Measurements from ENCODE around the gene PHYHD1. TPM values are rescaled to one million over a fixed set of nuclear protein-coding genes. Genes with fewer than 3 reads are reported as not detected.

The PHYHD1 gene
- total RNA-seq, 5 donors from 2014 or later (not counting 1 experiment from before 2014, with no cell fraction given), result 0.53 to 5.5 (median 3.3) TPM

DNA sequence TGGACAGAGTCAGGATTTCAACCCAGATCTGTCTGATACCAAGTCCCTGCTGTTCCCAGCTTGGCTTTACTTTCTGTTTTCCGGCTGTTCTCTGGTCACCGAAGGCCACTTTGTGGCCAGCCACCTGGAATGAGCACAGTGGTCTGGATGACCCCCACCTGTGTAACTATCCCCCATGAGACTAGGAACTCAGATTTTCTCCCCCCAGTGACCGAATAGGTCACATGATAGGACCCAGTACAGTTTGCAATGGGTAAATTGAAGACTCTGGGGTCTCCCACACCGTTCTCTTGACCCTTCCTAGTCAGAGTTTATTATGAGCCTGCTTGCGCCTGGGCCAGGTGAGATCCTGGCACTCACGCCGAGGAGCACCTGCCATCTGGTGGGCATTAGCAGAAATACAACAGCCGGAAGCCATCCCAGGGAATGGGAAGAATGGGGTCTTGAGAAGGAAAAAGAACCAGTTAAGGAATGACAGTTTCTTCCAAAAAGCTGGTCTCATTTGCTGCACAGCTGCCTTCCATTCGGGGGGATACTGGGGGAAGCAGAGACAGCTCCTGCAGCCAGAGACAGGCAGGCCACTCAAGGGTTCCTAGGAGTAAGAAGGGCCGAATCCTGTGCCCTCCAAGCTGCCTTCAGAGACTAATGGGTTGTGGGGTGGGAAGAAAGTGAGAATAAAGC is 7.1 kb downstream of the PHYHD1 start:
- DNase-seq (peak in 28 of 35 experiments; percentile 11 to 74 (median 41)), ATAC-seq (replicated peaks in 1 of 4) (peak; percentile 78 to 86 (median 84))
- Histone ChIP-seq H3K27ac (ENCODE audit: low read length) (no peak overlapping the region), H3K4me3 (ENCODE audit: control insufficient read depth in 1 of 2, extremely low read depth in 1 of 2, low read length in 1 of 2) (no peak overlapping the region), H3K36me3 (ENCODE audit: control insufficient read depth in 2 of 2, extremely low read depth in 1 of 2, insufficient read depth in 1 of 2, low read length in 1 of 2) (no peaks in the 10 kb centered on the region), H3K4me1 (ENCODE audit: control insufficient read depth in 1 of 2, extremely low read depth in 1 of 2, insufficient read depth in 2 of 2, low read length in 2 of 2) (peaks cover 7 to 15% of the 10 kb centered on the region in 2 experiments), H3K9me3 (no peaks in the 10 kb centered on the region), H3K27me3 (replicated peaks in 1 of 2; ENCODE audit: control insufficient read depth in 2 of 2, extremely low read depth in 1 of 2, insufficient read depth in 2 of 2, low read length in 1 of 2) (peaks cover 0 to 3% of the 10 kb centered on the region in 2 experiments)
- Mint-ChIP-seq H3K4me3 (no peak overlapping the region), H3K4me1 (peaks cover 12 to 18% (median 17%) of the 10 kb centered on the region in 3 donors), H3K9me3 (no peaks in the 10 kb centered on the region), H3K36me3 (no peaks in the 10 kb centered on the region), H3K27ac (peak overlapping the region in 1 of 2 donors; percentile 26), H3K27me3 (no peaks in the 10 kb centered on the region)
- ChIA-PET CTCF (interaction anchor here (0.6 to 2.2 kb wide), 7 partner anchors 57 to 633 kb away, joined by 3 to 18 read pairs (median 3); partner anchors contain the start of gene ENDOG (in 1 of the 2)), POLR2A (interaction anchor here (0.5 to 0.6 kb wide), 3 partner anchors 46 to 383 kb away, joined by 3 read pairs; partner anchors contain the start of genes KYAT1 (in 1 of the 2) and LRRC8A (in 1 of the 2))
- 28% methylated on average over 8 of the region's 10 CpGs for WGBS (ENCODE audit: insufficient coverage)

DNA sequence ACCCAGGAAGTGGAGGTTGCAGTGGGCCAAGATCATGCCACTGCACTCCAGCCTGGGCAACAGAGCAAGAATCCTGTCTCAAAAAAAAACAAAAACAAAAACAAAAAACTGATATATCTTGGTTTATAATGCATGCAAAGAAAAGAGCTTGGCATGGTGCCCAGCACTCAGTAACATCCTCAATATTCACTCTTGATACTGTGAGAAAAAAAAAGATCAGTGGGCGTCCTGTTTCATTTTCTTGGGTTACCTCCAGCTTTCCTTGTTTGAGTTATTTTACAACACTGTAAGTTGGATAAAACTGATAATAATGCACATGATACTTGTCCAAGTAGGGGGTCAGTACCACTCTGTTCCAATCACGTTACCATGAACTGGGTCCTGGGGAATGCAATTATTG is 7.8 kb downstream of the PHYHD1 start:
- Mint-ChIP-seq H3K4me3 (no peak overlapping the region), H3K27me3 (no peaks in the 10 kb centered on the region), H3K9me3 (no peaks in the 10 kb centered on the region), H3K27ac (no peak overlapping the region), H3K36me3 (no peaks in the 10 kb centered on the region), H3K4me1 (peaks cover 12 to 17% (median 16%) of the 10 kb centered on the region in 3 donors)
- Histone ChIP-seq H3K36me3 (ENCODE audit: control insufficient read depth in 2 of 2, extremely low read depth in 1 of 2, insufficient read depth in 1 of 2, low read length in 1 of 2) (no peaks in the 10 kb centered on the region), H3K9me3 (no peaks in the 10 kb centered on the region), H3K27me3 (replicated peaks in 1 of 2; ENCODE audit: control insufficient read depth in 2 of 2, extremely low read depth in 1 of 2, insufficient read depth in 2 of 2, low read length in 1 of 2) (peaks cover 0 to 3% of the 10 kb centered on the region in 2 experiments), H3K4me1 (ENCODE audit: control insufficient read depth in 1 of 2, extremely low read depth in 1 of 2, insufficient read depth in 2 of 2, low read length in 2 of 2) (peaks cover 7 to 15% of the 10 kb centered on the region in 2 experiments), H3K27ac (ENCODE audit: low read length) (no peak overlapping the region), H3K4me3 (ENCODE audit: control insufficient read depth in 1 of 2, extremely low read depth in 1 of 2, low read length in 1 of 2) (no peak overlapping the region)
- ChIA-PET CTCF (interaction anchor here (0.6 to 2.2 kb wide), 8 partner anchors 58 to 633 kb away, joined by 3 to 18 read pairs (median 4); partner anchors contain the start of genes CERCAM (in 1 of the 2) and ENDOG (in 1 of the 2)), POLR2A (no interaction called here)
- 100% methylated on average over 1 of the region's 2 CpGs for WGBS (ENCODE audit: insufficient coverage)
- DNase-seq, result no peak
- no peak for ATAC-seq (replicated peaks in 1 of 4)

DNA sequence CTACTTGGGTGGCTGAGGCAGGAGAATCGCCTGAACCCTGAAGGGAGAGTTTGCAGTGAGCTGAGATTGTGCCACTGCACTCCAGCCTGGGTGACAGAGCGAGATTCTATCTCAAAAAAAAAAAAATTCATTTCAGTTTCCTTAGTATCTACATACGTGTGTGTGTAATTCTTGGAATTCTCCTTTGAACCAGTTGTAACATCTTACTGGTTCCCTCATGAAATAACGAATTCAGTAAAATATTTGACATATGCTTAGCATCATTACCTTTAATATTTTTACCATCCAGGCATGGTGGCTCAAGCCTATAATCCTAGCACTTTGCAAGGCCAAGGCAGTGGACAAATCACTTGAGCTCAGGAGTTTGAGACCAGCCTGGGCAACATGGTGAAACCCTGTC is 8.8 kb downstream of the PHYHD1 start:
- no peak overlapping the region for H3K27ac ChIP-seq (ENCODE audit: low read length)
- H3K27me3 Mint-ChIP-seq, result no peaks in the 10 kb centered on the region
- no CpG with 5 or more reads among the region's 4 CpGs for WGBS (ENCODE audit: insufficient coverage)
- H3K36me3 Mint-ChIP-seq, result no peaks in the 10 kb centered on the region
- no peak for ATAC-seq (replicated peaks in 1 of 4)
- no peak overlapping the region for H3K27ac Mint-ChIP-seq
- no peak for DNase-seq
- no peaks in the 10 kb centered on the region for H3K9me3 Mint-ChIP-seq
- H3K4me1 Mint-ChIP-seq, result peaks cover 12 to 17% (median 16%) of the 10 kb centered on the region in 3 donors
- H3K4me1 ChIP-seq (ENCODE audit: control insufficient read depth in 1 of 2, extremely low read depth in 1 of 2, insufficient read depth in 2 of 2, low read length in 2 of 2), result peaks cover 7 to 15% of the 10 kb centered on the region in 2 experiments
- peaks cover 0 to 3% of the 10 kb centered on the region in 2 experiments for H3K27me3 ChIP-seq (replicated peaks in 1 of 2; ENCODE audit: control insufficient read depth in 2 of 2, extremely low read depth in 1 of 2, insufficient read depth in 2 of 2, low read length in 1 of 2)
- no peak overlapping the region for H3K4me3 Mint-ChIP-seq
- POLR2A ChIA-PET, result no interaction called here
- no peaks in the 10 kb centered on the region for H3K36me3 ChIP-seq (ENCODE audit: control insufficient read depth in 2 of 2, extremely low read depth in 1 of 2, insufficient read depth in 1 of 2, low read length in 1 of 2)
- H3K9me3 ChIP-seq, result no peaks in the 10 kb centered on the region
- CTCF ChIA-PET, result interaction anchor here (0.6 to 2.2 kb wide), 4 partner anchors 66 to 228 kb away, joined by 3 to 18 read pairs (median 4); no protein-coding TSS in a partner anchor
- H3K4me3 ChIP-seq (ENCODE audit: control insufficient read depth in 1 of 2, extremely low read depth in 1 of 2, low read length in 1 of 2), result no peak overlapping the region

DNA sequence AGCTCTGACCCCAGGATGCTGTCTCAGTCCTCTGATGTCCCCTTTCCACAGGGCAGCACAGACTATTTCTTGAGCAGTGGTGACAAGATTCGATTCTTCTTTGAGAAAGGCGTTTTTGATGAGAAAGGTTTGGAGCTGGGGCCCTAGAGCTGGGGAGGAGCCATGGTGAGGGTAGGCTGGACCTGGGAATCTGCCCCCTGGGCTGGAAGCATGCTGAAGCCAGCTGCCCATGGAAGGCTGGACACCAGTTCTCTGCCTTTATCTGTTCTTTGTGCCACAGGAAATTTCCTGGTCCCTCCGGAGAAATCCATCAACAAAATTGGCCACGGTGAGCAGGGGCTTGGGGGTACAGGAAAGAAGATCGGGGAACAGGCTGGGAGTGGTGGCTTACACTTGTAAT is 12.9 kb downstream of the PHYHD1 start:
- 100% methylated on average over 1 of the region's 5 CpGs for WGBS (ENCODE audit: insufficient coverage)
- CTCF ChIA-PET, result no interaction called here
- no peaks in the 10 kb centered on the region for H3K4me1 Mint-ChIP-seq

DNA sequence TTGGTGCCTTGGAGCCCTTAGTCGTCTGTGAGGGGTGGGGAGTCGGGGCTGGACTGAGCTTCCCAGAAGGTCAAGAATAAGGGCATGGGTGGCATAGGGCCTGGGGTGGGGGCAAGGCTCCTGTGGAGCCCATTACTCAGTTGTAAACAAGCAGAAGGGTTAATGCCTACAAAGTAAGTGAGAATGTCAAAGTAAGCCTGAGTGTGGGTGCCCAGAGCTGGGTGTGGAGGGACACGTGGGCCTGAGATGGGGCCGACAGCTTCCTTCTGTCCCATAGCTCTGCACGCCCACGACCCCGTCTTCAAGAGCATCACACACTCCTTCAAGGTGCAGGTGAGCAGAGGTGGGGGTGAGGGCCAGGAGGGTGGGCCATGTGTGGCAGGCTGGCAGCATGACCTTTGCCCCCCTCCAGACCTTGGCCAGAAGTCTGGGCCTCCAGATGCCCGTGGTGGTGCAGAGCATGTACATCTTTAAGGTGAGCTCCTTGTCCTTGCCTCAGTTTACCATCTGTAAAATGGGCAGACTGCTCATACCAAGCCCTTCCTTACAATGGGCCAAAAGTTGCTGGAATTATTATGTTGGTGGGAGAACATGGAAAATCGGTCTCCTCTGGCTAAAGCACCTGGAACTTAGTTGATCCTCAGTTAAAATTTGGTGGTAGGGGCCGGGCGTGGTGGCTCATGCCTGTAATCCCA is 15.5 kb downstream of the PHYHD1 start:
- ChIA-PET POLR2A (interaction anchor here (0.6 kb wide), 2 partner anchors 20 to 209 kb away, joined by 3 to 7 read pairs; no protein-coding TSS in a partner anchor), CTCF (interaction anchor here (0.6 to 1.3 kb wide), 2 partner anchors 28 to 74 kb away, joined by 3 read pairs; no protein-coding TSS in a partner anchor)
- DNase-seq, result no peak
- H3K36me3 ChIP-seq (ENCODE audit: control insufficient read depth in 2 of 2, extremely low read depth in 1 of 2, insufficient read depth in 1 of 2, low read length in 1 of 2), result no peaks in the 10 kb centered on the region
- Mint-ChIP-seq H3K9me3 (no peaks in the 10 kb centered on the region), H3K4me1 (no peaks in the 10 kb centered on the region), H3K36me3 (no peaks in the 10 kb centered on the region), H3K27ac (no peak overlapping the region), H3K27me3 (no peaks in the 10 kb centered on the region), H3K4me3 (no peak overlapping the region)
- no peak overlapping the region for H3K4me3 ChIP-seq (ENCODE audit: control insufficient read depth in 1 of 2, extremely low read depth in 1 of 2, low read length in 1 of 2)
- no peaks in the 10 kb centered on the region for H3K9me3 ChIP-seq
- H3K27me3 ChIP-seq (replicated peaks in 1 of 2; ENCODE audit: control insufficient read depth in 2 of 2, extremely low read depth in 1 of 2, insufficient read depth in 2 of 2, low read length in 1 of 2), result no peaks in the 10 kb centered on the region
- WGBS (ENCODE audit: insufficient coverage), result 91% methylated on average over 6 of the region's 11 CpGs
- H3K27ac ChIP-seq (ENCODE audit: low read length), result no peak overlapping the region
- no peaks in the 10 kb centered on the region for H3K4me1 ChIP-seq (ENCODE audit: control insufficient read depth in 1 of 2, extremely low read depth in 1 of 2, insufficient read depth in 2 of 2, low read length in 2 of 2)
- no peak for ATAC-seq (replicated peaks in 1 of 4)

More for the DNA sequence above, 12.9 kb downstream of the PHYHD1 start:
- Histone ChIP-seq H3K4me1 (ENCODE audit: control insufficient read depth in 1 of 2, extremely low read depth in 1 of 2, insufficient read depth in 2 of 2, low read length in 2 of 2) (no peaks in the 10 kb centered on the region), H3K27me3 (replicated peaks in 1 of 2; ENCODE audit: control insufficient read depth in 2 of 2, extremely low read depth in 1 of 2, insufficient read depth in 2 of 2, low read length in 1 of 2) (no peaks in the 10 kb centered on the region), H3K4me3 (ENCODE audit: control insufficient read depth in 1 of 2, extremely low read depth in 1 of 2, low read length in 1 of 2) (no peak overlapping the region), H3K36me3 (ENCODE audit: control insufficient read depth in 2 of 2, extremely low read depth in 1 of 2, insufficient read depth in 1 of 2, low read length in 1 of 2) (no peaks in the 10 kb centered on the region), H3K27ac (ENCODE audit: low read length) (no peak overlapping the region), H3K9me3 (no peaks in the 10 kb centered on the region)
- ATAC-seq (replicated peaks in 1 of 4) (no peak), DNase-seq (no peak)
- POLR2A ChIA-PET, result no interaction called here
- H3K36me3 Mint-ChIP-seq, result no peaks in the 10 kb centered on the region
- no peak overlapping the region for H3K27ac Mint-ChIP-seq
- H3K9me3 Mint-ChIP-seq, result no peaks in the 10 kb centered on the region
- no peak overlapping the region for H3K4me3 Mint-ChIP-seq
- H3K27me3 Mint-ChIP-seq, result no peaks in the 10 kb centered on the region

DNA sequence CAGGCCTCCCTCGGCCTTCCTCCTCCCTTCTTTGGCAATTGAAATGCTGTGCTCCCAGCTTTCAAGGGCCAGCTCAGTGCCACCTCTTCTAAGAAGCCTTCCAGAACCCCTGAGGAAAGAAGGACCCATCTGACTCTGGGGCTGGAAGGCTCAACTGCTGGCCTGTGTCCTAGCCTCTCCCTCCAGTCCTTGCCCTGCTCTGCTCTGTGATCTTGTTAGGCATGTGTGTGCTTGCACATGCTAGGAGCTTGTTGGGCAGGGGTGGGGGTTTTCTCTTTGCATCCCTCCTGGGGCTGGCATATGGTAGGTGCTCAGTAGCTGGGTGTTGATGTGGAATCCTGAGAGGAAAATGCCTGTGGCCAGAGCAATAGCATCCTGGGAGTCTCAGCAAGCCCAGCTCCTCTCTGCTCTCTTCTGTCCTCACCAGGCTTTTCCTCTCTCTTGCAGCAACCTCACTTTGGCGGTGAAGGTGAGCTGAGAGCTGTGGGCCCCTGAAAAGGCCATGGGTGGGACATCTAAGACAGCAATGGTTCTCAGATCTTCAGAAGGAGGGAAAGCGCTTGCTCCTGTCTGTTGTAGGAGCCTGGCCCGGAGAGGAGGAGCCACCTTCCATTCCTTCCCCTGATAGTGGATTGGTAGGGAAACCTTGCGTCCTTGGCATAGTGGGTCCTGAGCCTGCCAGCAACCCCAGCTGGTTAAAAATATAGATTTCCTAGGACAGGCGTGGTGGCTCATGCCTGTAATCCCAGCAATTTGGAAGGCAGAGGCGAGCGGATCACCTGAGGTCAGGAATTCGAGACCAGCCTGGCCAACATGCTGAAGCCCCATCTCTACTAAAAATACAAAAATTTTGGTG is 16.8 kb downstream of the PHYHD1 start:
- H3K27ac Mint-ChIP-seq, result no peak overlapping the region
- Histone ChIP-seq H3K36me3 (ENCODE audit: control insufficient read depth in 2 of 2, extremely low read depth in 1 of 2, insufficient read depth in 1 of 2, low read length in 1 of 2) (no peaks in the 10 kb centered on the region), H3K4me3 (ENCODE audit: control insufficient read depth in 1 of 2, extremely low read depth in 1 of 2, low read length in 1 of 2) (no peak overlapping the region), H3K27ac (ENCODE audit: low read length) (no peak overlapping the region), H3K4me1 (ENCODE audit: control insufficient read depth in 1 of 2, extremely low read depth in 1 of 2, insufficient read depth in 2 of 2, low read length in 2 of 2) (no peaks in the 10 kb centered on the region), H3K9me3 (no peaks in the 10 kb centered on the region), H3K27me3 (replicated peaks in 1 of 2; ENCODE audit: control insufficient read depth in 2 of 2, extremely low read depth in 1 of 2, insufficient read depth in 2 of 2, low read length in 1 of 2) (no peaks in the 10 kb centered on the region)
- 100% methylated on average over 1 of the region's 9 CpGs for WGBS (ENCODE audit: insufficient coverage)
- DNase-seq, result no peak
- H3K36me3 Mint-ChIP-seq, result no peaks in the 10 kb centered on the region
- ATAC-seq (replicated peaks in 1 of 4), result no peak
- H3K9me3 Mint-ChIP-seq, result no peaks in the 10 kb centered on the region
- ChIA-PET POLR2A (no interaction called here), CTCF (no interaction called here)
- H3K4me3 Mint-ChIP-seq, result no peak overlapping the region
- no peaks in the 10 kb centered on the region for H3K27me3 Mint-ChIP-seq
- H3K4me1 Mint-ChIP-seq, result no peaks in the 10 kb centered on the region
